Gastroesophageal sphincter (tissue), 3 donors: ENCODE results near the gene SASH1.

Experiments
- EP300 ChIP-seq: sonication (generic); formaldehyde crosslinking; IDR thresholded peaks from one replicate; pipeline ENCODE4 v1.6.1; 2017; ENCODE audit warnings: antibody characterized with exemption, mild to moderate bottlenecking
- POLR2AphosphoS5 ChIP-seq: sonication (generic); formaldehyde crosslinking; IDR thresholded peaks from one replicate; pipeline ENCODE4 v1.6.1; 2017; ENCODE audit warnings: antibody characterized with exemption
- TF ChIP-seq, protein P1 (sequence below), 4 experiments: fragments of 200-600 bp in 2 of 4; fragments of 450-650 bp in 2 of 4; sonication (generic) in 1 of 4; IDR thresholded peaks; one replicate each; pipeline ENCODE4 v1.5.1; 2017 to 2019; ENCODE audit warnings: antibody characterized with exemption in 4 of 4, mild to moderate bottlenecking in 2 of 4, moderate library complexity in 2 of 4

DNA sequence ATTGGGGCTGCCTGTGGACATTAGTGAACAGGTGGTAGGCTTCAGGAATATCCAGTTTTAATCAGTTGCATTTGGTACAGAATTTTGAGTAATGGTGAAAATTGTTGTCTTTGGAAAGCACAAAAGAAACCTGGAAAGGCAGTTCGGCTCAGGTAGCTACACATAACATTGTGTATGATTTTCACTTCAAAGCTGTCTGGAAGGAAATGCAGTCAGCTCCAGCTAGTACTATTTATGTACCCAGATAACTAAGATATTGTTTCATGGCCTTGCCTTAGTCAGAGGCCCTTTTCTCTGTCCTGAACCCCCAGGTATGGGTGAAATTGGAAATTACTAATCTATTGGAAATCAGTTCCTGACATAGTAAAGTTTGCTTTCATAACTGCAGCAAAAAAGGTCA is 208.6 kb downstream of the SASH1 start:
- TF ChIP-seq POLR2AphosphoS5 (no peak), EP300 (no peak)
- TF ChIP-seq, protein P1, sequence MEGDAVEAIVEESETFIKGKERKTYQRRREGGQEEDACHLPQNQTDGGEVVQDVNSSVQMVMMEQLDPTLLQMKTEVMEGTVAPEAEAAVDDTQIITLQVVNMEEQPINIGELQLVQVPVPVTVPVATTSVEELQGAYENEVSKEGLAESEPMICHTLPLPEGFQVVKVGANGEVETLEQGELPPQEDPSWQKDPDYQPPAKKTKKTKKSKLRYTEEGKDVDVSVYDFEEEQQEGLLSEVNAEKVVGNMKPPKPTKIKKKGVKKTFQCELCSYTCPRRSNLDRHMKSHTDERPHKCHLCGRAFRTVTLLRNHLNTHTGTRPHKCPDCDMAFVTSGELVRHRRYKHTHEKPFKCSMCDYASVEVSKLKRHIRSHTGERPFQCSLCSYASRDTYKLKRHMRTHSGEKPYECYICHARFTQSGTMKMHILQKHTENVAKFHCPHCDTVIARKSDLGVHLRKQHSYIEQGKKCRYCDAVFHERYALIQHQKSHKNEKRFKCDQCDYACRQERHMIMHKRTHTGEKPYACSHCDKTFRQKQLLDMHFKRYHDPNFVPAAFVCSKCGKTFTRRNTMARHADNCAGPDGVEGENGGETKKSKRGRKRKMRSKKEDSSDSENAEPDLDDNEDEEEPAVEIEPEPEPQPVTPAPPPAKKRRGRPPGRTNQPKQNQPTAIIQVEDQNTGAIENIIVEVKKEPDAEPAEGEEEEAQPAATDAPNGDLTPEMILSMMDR (IDR thresholded peaks at IDR 0.05), result no peak
